Activated CD8-positive, alpha-beta memory T cell treated with anti-CD3 and anti-CD28 coated beads for 48 hours (primary cell): ENCODE measurements around the gene ITM2B.

ENCODE experiments used
- DNase-seq, 3 experiments: peaks; one replicate each; pipeline ENCODE4 v3.0.0-alpha.2; 2020; ENCODE audit warnings: low read depth in 2 of 3, low spot score in 2 of 3

ITM2B gene

GRCh38 chr13:48303359-48304142, 70.5 kb downstream of the ITM2B start, which contains the start of gene RB1:
Gene RB1 (plus strand): TSS chr13:48303751. CDS start chr13:48303913, 162 bp downstream.
- peak; percentile 72 to 84 (median 78) for DNase-seq

- DNase-seq, result no peak
Measured at GRCh38 chr13:48304143-48304876, 71.3 kb downstream of the ITM2B start.

GRCh38 chr13:48311223-48311622, 78.2 kb downstream of the ITM2B start:
- no peak for DNase-seq

GRCh38 chr13:48315969-48316650, 83.1 kb downstream of the ITM2B start:
- no peak for DNase-seq

- DNase-seq, result no peak
Measured at GRCh38 chr13:48316826-48317510, 84.0 kb downstream of the ITM2B start.

GRCh38 chr13:48317511-48318376, 84.7 kb downstream of the ITM2B start:
- DNase-seq, result no peak

GRCh38 chr13:48318377-48318811, 85.4 kb downstream of the ITM2B start:
- no peak for DNase-seq

- DNase-seq, result no peak
Measured at GRCh38 chr13:48318821-48319511, 86.0 kb downstream of the ITM2B start.
